HepG2 (cell line): Measurements from ENCODE around the gene ITGB7. TPM values are rescaled to one million over a fixed set of nuclear protein-coding genes. Genes with fewer than 3 reads are reported as not detected.

Experiments
- ELF3 ChIP-seq: IDR thresholded peaks from 2 replicates; pipeline ENCODE4 v1.6.1; 2016; ENCODE audit warnings: missing genetic modification reagents, missing compliant biosample characterization
- EP300 ChIP-seq, 3 experiments: sonication (generic) in 1 of 3; formaldehyde crosslinking in 1 of 3; IDR thresholded peaks; 2 replicates each; pipeline versions ENCODE4 v1.5.1 to v1.6.1; 2011 to 2020; ENCODE audit warnings: low read depth in 2 of 3, low read length in 2 of 3, borderline replicate concordance in 1 of 3, improper control_type of control experiment in 1 of 3, mild to moderate bottlenecking in 1 of 3, missing genetic modification reagents in 1 of 3, moderate library complexity in 1 of 3
- NR2F1 ChIP-seq, 2 experiments: fragments of 450-650 bp in 1 of 2; formaldehyde crosslinking in 1 of 2; IDR thresholded peaks; 2 replicates each; pipeline versions ENCODE4 v1.5.0 to v1.6.1; 2016 to 2020; ENCODE audit warnings: mild to moderate bottlenecking in 1 of 2, missing compliant biosample characterization in 1 of 2, missing genetic modification reagents in 1 of 2, moderate library complexity in 1 of 2
- SRSF4 ChIP-seq: fragments of 200-400 bp; formaldehyde crosslinking; IDR thresholded peaks from one replicate; pipeline ENCODE4 v1.6.1; 2018; ENCODE audit warnings: mild to moderate bottlenecking, low read depth, low read length, moderate library complexity; ENCODE audit not compliant: poor library complexity, severe bottlenecking
- ZBTB20 ChIP-seq: sonication (generic); formaldehyde crosslinking; IDR thresholded peaks from 2 replicates; pipeline ENCODE4 v1.8.1; 2023; ENCODE audit warnings: missing genetic modification reagents, low read depth, mild to moderate bottlenecking, borderline replicate concordance
- ZNF432 ChIP-seq: sonication (generic); formaldehyde crosslinking; IDR thresholded peaks from 2 replicates; pipeline ENCODE4 v1.5.0; 2020; ENCODE audit warnings: missing genetic modification reagents, mild to moderate bottlenecking, borderline replicate concordance
- ZNF773 ChIP-seq: sonication (generic); formaldehyde crosslinking; IDR thresholded peaks from 2 replicates; pipeline ENCODE4 v1.4.0; 2020; ENCODE audit warnings: missing genetic modification reagents, borderline replicate concordance
- polyA plus RNA-seq, 8 experiments: library from polyadenylated mRNA; depleted of rRNA in 3 of 8; stranded (reverse) in 7 of 8; unstranded in 1 of 8; fragments of >200 nt; fragmentation: Illumina TruSeq in 4 of 8; extraction: Trizol in 4 of 8; gene quantifications; 2 replicates each; pipeline versions ENCODE4 v1.2.1 to v1.2.3, GENCODE V29; 2011 to 2016; ENCODE audit warnings: low read depth in 4 of 8, missing spikeins in 1 of 8, mixed read lengths in 1 of 8; ENCODE audit not compliant: insufficient read depth in 1 of 8
- total RNA-seq, 5 experiments: library from RNA; depleted of rRNA; stranded (reverse); fragments of >200 nt; fragmentation: Illumina TruSeq; extraction: Trizol; gene quantifications; 2 replicates each; pipeline ENCODE4 v1.2.3, GENCODE V29; 2016; ENCODE audit warnings: low read depth in 1 of 5
- TF ChIP-seq, protein P1 (sequence below): IDR thresholded peaks from 2 replicates; pipeline ENCODE4 v1.4.0; 2020; ENCODE audit warnings: mild to moderate bottlenecking, missing genetic modification reagents
- TF ChIP-seq, protein P2 (sequence below): sonication (generic); formaldehyde crosslinking; IDR thresholded peaks from 2 replicates; pipeline ENCODE4 v1.8.0; 2022; ENCODE audit warnings: mild to moderate bottlenecking, missing genetic modification reagents
- TF ChIP-seq, protein P3 (sequence below): sonication (generic); formaldehyde crosslinking; conservative IDR thresholded peaks from 2 replicates; pipeline ENCODE4 v1.8.1; 2023; ENCODE audit warnings: missing genetic modification reagents
- TF ChIP-seq, protein P4 (sequence below): sonication (generic); formaldehyde crosslinking; IDR thresholded peaks from 2 replicates; pipeline ENCODE4 v1.4.0; 2020; ENCODE audit warnings: missing genetic modification reagents

Gene ITGB7
- total and polyA plus RNA-seq, 2 of the 13 experiments (the other 11 are each of a cell fraction or from before 2014, with no cell fraction given): 0.16 to 0.18 TPM

GRCh38 chr12:53251477-53252348 lies 44.7 kb upstream of the ITGB7 start (continued):
- TF ChIP-seq, protein P1, sequence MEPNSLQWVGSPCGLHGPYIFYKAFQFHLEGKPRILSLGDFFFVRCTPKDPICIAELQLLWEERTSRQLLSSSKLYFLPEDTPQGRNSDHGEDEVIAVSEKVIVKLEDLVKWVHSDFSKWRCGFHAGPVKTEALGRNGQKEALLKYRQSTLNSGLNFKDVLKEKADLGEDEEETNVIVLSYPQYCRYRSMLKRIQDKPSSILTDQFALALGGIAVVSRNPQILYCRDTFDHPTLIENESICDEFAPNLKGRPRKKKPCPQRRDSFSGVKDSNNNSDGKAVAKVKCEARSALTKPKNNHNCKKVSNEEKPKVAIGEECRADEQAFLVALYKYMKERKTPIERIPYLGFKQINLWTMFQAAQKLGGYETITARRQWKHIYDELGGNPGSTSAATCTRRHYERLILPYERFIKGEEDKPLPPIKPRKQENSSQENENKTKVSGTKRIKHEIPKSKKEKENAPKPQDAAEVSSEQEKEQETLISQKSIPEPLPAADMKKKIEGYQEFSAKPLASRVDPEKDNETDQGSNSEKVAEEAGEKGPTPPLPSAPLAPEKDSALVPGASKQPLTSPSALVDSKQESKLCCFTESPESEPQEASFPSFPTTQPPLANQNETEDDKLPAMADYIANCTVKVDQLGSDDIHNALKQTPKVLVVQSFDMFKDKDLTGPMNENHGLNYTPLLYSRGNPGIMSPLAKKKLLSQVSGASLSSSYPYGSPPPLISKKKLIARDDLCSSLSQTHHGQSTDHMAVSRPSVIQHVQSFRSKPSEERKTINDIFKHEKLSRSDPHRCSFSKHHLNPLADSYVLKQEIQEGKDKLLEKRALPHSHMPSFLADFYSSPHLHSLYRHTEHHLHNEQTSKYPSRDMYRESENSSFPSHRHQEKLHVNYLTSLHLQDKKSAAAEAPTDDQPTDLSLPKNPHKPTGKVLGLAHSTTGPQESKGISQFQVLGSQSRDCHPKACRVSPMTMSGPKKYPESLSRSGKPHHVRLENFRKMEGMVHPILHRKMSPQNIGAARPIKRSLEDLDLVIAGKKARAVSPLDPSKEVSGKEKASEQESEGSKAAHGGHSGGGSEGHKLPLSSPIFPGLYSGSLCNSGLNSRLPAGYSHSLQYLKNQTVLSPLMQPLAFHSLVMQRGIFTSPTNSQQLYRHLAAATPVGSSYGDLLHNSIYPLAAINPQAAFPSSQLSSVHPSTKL (CRISPR knock-in tag): peak; percentile 41
- TF ChIP-seq ZNF773 (peak; percentile 66; the same call in 1 of the 2 replicates), ZNF432 (CRISPR knock-in tag) (no peak), EP300 (IDR thresholded peaks at IDR 0.05; ENCODE audit: low read depth in 2 of 2, low read length in 2 of 2) (peak in 1 of 2 experiments; percentile 40; a peak in 1 of 4 replicates), EP300 (CRISPR knock-in tag; IDR thresholded peaks at IDR 0.05; ENCODE audit: borderline replicate concordance) (no peak; the same call in 1 of the 2 replicates), ZBTB20 (CRISPR knock-in tag) (no peak), ELF3 (CRISPR knock-in tag) (peak; percentile 53), SRSF4 (no peak), NR2F1 (CRISPR knock-in tag; IDR thresholded peaks at IDR 0.05) (no peak)
- TF ChIP-seq, protein P2, sequence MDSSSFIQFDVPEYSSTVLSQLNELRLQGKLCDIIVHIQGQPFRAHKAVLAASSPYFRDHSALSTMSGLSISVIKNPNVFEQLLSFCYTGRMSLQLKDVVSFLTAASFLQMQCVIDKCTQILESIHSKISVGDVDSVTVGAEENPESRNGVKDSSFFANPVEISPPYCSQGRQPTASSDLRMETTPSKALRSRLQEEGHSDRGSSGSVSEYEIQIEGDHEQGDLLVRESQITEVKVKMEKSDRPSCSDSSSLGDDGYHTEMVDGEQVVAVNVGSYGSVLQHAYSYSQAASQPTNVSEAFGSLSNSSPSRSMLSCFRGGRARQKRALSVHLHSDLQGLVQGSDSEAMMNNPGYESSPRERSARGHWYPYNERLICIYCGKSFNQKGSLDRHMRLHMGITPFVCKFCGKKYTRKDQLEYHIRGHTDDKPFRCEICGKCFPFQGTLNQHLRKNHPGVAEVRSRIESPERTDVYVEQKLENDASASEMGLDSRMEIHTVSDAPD: no peak
- TF ChIP-seq, protein P3, sequence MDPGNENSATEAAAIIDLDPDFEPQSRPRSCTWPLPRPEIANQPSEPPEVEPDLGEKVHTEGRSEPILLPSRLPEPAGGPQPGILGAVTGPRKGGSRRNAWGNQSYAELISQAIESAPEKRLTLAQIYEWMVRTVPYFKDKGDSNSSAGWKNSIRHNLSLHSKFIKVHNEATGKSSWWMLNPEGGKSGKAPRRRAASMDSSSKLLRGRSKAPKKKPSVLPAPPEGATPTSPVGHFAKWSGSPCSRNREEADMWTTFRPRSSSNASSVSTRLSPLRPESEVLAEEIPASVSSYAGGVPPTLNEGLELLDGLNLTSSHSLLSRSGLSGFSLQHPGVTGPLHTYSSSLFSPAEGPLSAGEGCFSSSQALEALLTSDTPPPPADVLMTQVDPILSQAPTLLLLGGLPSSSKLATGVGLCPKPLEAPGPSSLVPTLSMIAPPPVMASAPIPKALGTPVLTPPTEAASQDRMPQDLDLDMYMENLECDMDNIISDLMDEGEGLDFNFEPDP (CRISPR knock-in tag): no peak
- TF ChIP-seq, protein P4, sequence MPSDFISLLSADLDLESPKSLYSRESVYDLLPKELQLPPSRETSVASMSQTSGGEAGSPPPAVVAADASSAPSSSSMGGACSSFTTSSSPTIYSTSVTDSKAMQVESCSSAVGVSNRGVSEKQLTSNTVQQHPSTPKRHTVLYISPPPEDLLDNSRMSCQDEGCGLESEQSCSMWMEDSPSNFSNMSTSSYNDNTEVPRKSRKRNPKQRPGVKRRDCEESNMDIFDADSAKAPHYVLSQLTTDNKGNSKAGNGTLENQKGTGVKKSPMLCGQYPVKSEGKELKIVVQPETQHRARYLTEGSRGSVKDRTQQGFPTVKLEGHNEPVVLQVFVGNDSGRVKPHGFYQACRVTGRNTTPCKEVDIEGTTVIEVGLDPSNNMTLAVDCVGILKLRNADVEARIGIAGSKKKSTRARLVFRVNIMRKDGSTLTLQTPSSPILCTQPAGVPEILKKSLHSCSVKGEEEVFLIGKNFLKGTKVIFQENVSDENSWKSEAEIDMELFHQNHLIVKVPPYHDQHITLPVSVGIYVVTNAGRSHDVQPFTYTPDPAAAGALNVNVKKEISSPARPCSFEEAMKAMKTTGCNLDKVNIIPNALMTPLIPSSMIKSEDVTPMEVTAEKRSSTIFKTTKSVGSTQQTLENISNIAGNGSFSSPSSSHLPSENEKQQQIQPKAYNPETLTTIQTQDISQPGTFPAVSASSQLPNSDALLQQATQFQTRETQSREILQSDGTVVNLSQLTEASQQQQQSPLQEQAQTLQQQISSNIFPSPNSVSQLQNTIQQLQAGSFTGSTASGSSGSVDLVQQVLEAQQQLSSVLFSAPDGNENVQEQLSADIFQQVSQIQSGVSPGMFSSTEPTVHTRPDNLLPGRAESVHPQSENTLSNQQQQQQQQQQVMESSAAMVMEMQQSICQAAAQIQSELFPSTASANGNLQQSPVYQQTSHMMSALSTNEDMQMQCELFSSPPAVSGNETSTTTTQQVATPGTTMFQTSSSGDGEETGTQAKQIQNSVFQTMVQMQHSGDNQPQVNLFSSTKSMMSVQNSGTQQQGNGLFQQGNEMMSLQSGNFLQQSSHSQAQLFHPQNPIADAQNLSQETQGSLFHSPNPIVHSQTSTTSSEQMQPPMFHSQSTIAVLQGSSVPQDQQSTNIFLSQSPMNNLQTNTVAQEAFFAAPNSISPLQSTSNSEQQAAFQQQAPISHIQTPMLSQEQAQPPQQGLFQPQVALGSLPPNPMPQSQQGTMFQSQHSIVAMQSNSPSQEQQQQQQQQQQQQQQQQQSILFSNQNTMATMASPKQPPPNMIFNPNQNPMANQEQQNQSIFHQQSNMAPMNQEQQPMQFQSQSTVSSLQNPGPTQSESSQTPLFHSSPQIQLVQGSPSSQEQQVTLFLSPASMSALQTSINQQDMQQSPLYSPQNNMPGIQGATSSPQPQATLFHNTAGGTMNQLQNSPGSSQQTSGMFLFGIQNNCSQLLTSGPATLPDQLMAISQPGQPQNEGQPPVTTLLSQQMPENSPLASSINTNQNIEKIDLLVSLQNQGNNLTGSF: no peak
